Ishikawa (cell line): Measurements from ENCODE around the gene DLG3.

Source experiments
- EGR1 ChIP-seq: IDR thresholded peaks from 2 replicates; pipeline ENCODE4 v1.6.1; 2012
- EP300 ChIP-seq: IDR thresholded peaks from 2 replicates; pipeline ENCODE4 v1.6.1; 2012; ENCODE audit warnings: borderline replicate concordance
- FOXM1 ChIP-seq: IDR thresholded peaks from 2 replicates; pipeline ENCODE4 v1.6.1; 2012; ENCODE audit warnings: low read depth, borderline replicate concordance
- MAX ChIP-seq: IDR thresholded peaks from 2 replicates; pipeline ENCODE4 v1.6.1; 2012
- RAD21 ChIP-seq: IDR thresholded peaks from 2 replicates; pipeline ENCODE4 v1.6.1; 2012; ENCODE audit warnings: low read depth
- TAF1 ChIP-seq: IDR thresholded peaks from 2 replicates; pipeline ENCODE4 v1.6.1; 2012; ENCODE audit warnings: low read depth, mild to moderate bottlenecking
- YY1 ChIP-seq: IDR thresholded peaks from 2 replicates; pipeline ENCODE4 v1.6.1; 2012; ENCODE audit warnings: low read depth
- ZBTB7A ChIP-seq: IDR thresholded peaks from 2 replicates; pipeline ENCODE4 v1.6.1; 2012; ENCODE audit warnings: low read depth

GRCh38 chrX:70426286-70427278, 18.1 kb upstream of the DLG3 start:
- TF ChIP-seq FOXM1: no peak
- TF ChIP-seq YY1: no peak
- TF ChIP-seq EP300: no peak
- TF ChIP-seq MAX: no peak
- no peak for TF ChIP-seq EGR1
- TF ChIP-seq RAD21: no peak
- no peak for TF ChIP-seq ZBTB7A
- no peak for TF ChIP-seq TAF1
